ENCODE measurements around the gene COL27A1.
"Not testable (repeated sequence)": the region's sequence is repeated elsewhere in the genome, so short reads cannot be mapped to it uniquely, and the experiment has no call there.

Gene COL27A1

GRCh38 chr9:114303977-114304376, 148.6 kb downstream of the COL27A1 start:
- DNase-seq (ENCODE audit: low read depth in 2 of 2) = no peak

DNA sequence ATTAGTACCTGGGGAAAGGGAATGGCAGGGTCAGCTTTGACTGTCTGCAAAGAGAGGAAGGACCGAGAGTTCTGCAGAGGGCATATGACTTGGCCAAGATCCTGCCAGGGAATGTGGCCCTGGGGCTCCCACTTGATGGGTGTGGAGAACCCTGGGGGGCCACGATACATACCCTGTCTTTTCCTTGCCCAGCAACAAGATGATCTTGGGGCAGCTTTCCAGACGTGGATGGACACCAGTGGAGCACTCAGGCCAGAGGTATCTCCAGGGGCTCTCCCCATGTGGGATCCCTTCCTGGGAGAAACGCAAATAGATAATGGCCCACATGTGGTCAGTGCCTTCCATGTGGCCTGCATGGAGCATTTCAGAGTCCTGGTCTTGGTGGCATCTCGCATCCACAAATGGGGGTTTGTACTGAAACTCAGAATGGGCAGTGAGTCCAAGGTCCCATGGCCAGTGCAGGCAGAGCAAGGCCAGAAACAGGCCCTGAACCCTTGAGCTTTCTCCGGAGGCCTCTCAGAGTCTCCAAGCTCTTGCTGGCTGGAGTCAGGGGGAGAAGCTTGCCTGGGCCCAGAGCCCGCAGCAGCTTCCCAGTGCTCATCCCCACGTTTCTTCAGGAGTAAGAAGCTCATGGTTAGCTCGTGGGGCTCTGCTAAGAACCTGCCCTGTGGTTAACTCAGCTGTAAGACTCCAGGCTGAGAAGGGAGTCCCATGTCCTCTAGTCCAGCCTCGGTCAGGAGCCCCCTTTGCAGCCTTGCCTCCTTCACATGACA, 149.3 kb downstream of the COL27A1 start:
- no peak for DNase-seq (ENCODE audit: low read depth in 2 of 2)

- DNase-seq (ENCODE audit: low read depth in 2 of 2) = no peak
Measured at GRCh38 chr9:114307899-114308267, 152.5 kb downstream of the COL27A1 start.

DNA sequence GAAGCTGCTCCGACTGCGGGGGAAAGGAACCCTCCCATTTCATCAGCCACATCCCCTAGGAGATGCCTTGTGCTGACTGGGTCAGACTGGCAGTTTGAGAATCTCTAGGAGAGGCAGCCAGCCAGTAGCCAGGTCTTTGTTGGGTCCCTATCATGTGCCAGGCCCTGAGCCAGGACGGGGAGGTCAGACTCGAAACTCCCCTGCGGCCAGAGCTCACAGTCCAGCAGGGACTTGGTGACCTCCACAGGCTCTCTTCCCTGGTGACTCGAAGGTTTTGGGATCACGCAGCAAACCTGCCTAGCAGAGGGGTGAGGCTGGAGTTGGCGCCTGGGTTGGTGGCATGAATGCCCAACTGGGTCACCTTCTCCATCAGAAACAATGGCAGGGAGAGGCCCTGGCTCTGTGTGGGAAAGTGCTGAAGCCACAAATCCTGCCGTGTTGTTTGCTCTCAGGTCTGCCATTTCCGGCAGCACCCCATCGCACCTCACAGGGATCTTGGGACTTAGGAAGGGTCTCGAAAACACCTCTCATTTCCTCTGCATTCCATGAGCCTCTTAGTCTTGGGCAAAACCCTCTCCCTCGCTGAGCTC, 153.1 kb downstream of the COL27A1 start:
- no peak for DNase-seq (ENCODE audit: low read depth in 2 of 2)

DNA sequence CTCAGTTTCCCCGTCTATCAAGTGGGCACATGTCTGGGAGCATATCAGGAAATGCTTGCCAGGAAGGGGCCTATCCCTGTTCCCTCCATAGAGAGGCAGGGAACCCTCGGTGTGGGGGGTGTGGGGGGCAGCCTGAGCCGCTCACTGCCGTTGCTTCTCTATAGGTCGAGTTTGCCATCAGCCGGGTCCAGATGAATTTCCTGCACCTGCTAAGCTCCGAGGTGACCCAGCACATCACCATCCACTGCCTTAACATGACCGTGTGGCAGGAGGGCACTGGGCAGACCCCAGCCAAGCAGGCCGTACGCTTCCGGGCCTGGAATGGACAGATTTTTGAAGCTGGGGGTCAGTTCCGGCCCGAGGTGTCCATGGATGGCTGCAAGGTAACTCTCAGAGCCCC, 153.8 kb downstream of the COL27A1 start:
- no peak for DNase-seq (ENCODE audit: low read depth in 2 of 2)

DNA sequence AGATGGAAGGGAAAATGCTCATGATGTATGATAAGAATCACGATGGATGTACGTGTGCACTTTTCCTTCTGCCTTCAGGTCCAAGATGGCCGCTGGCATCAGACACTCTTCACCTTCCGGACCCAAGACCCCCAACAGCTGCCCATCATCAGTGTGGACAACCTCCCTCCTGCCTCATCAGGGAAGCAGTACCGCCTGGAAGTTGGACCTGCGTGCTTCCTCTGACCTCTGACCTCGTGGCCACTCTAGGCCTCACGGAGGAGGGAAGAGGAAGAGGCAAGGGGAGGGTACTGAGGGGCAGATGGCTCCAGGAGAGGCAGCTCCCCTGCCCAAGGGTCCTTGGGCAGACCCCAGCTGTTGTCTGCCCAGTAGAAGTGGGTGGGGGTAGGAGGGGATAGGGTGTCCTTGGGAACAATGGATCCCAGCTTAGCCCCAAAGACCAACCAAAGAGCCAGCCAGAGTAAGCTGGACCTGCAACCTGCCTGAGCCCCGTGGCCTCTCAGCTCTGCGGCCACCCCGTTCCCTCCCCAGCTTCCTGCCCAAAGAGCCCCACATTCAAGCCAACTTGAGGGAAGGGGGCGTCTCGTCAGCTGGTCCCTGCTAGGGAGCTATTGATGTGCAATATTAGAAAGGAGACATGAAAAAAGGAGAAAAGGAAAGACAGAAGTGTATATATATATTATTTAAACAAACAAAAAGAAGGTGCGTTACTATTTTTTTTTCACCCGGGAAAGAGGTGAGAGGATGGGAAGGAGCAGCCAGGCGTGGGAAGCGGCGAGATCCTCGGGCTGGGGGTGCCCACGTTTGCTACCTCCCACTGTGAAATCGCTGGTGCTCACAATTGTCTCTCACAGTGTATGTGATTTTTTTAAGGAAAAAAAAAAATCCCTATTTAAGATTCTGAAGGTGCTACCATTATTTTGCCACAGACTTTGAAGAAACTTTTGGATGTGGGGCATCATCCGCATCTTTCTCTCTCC, 155.4 kb downstream of the COL27A1 start:
- no peak for DNase-seq (ENCODE audit: low read depth in 2 of 2)

DNA sequence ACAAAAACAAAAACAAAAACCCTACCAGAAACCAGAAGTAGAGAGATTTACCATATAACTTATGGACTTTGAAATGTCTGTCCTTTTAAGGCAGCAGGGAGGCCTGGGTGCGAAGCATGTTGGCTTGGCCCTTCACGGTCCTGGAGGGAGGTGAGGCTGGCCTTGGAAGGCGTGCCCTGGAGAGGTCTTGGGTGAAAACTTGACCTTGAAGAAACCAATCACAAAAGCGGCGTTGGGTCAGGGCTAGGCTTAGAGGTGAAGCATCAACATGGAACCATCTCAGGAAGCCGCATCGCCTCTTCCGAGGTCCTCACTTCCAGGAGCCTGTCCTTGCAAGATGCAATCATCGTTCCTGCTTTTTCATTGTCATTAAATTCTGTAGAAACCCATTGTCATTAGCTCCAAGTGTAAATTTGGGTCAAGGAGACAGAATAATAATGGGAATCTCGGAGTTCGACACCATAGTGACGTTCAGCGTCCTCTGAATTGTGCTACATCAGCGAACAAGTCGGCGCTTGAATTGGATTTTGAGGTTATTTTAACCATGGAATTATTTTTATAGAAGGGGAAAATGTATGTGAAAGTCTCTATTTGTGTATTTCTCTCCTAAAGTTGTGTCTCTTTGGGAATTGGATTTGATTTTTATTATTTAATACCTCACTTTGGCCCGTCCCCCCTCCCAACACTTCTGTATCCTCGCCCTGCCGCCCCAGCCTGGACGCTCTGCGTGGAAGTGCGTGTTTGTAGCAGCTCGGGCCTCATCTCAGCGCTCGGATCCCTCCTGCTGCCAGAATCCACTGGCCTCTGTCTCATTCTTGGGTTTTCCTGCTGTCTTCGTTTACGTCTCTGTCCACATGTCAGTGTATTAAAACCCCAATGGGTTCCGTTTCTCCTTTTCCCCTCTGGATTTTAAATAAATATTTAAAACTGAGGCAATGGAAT, 156.5 kb downstream of the COL27A1 start:
- no peak for DNase-seq (ENCODE audit: low read depth in 2 of 2)

- no peak for DNase-seq (ENCODE audit: low read depth in 2 of 2)
Measured at GRCh38 chr9:114312513-114312875, 157.2 kb downstream of the COL27A1 start.

DNA sequence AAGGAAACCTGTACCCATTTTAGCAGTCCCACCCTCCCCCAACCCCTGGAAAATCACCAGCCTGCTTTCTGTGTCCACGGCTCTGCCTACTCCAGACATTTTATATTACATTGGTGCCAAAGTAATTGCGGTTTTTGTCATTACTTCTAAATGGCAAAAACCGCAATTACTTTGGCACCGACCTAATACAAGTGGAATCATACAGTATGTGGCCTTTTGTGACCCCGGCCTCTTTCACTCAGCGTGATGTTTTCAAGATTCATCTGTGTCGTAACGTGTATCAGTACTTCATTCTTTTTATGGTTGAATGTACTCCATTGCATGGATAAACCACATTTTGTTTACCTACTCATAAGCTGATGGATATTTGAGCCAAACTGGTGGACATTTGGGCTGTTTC, 157.8 kb downstream of the COL27A1 start:
- no peak for DNase-seq (ENCODE audit: low read depth in 2 of 2)

- DNase-seq (ENCODE audit: low read depth in 2 of 2) = no peak
Measured at GRCh38 chr9:114314256-114314867, 159.0 kb downstream of the COL27A1 start.

DNA sequence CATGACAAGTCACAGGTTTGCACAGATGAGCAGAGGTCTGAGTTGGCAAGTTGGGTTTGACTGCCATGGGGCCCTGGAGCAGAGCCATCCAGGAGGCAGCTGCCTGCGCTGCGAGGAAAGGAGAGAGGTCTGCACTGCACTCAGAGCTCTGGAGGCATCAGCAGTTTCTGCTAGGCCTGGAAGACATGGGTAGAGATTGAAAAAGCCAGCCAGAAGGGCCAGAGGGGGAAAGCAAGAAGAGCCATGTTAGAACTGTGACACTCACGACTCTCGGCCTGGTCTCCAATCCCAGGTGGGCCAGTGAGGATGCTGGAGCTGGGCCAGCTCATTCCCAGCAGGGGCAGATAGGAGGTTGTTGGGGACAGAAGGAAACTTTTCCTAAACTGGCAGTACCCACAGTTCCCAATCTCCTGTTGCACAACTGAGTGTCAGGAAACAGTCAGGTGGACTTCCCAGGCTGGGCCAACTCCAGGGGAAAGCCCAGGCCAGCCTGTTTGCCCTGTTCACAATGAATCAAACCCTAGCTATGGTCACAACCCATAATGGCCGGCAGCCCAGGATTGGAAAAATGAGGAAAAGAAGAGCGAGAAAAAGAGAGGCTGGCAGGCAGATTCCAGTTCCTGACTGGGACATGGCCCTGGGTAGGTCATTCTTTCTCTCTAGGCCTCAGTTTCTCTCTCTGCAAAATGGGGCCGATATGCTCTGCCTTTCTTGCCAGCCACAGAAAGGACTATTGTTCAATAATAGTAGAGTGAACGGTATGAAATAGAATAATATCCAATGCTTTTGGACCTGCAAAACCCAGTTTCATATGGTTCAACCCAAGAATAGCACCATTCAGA, 159.8 kb downstream of the COL27A1 start:
- no peak for DNase-seq (ENCODE audit: low read depth in 2 of 2)

DNA sequence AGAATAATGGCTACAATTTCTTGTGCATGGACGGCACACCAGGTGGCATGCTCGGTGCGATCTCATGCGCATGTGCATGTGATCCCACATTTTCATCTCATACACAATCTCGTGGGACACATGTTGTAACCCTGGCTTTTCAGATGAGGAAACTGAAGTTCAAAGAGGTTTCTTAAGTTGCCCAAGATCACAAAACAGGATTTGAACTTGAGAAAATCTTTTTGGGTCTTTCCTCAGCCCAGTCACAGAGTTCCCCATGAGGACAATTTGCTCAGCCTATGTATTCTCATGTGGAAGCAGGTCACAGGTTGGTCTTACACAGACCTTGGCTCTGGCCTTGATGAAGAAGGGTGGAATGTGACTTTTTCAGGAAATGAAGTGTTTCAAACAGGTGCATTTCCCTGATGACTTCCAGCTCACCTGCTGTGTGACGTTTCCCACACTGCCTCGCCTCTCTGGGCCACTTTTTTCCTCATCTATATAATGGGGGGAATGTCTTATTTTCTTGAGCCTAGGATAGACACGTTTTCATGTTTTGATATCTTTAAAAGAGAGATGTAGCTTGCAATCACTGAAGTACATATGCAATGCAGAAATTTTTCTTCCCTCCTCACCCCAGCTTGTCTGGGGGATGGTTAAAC, 160.5 kb downstream of the COL27A1 start:
- DNase-seq (ENCODE audit: low read depth in 2 of 2) = no peak

GRCh38 chr9:114316605-114317230, 161.4 kb downstream of the COL27A1 start:
- DNase-seq (ENCODE audit: low read depth in 2 of 2) = no peak

- DNase-seq (ENCODE audit: low read depth in 2 of 2) = no peak
Measured at GRCh38 chr9:114317665-114318357, 162.5 kb downstream of the COL27A1 start.

DNA sequence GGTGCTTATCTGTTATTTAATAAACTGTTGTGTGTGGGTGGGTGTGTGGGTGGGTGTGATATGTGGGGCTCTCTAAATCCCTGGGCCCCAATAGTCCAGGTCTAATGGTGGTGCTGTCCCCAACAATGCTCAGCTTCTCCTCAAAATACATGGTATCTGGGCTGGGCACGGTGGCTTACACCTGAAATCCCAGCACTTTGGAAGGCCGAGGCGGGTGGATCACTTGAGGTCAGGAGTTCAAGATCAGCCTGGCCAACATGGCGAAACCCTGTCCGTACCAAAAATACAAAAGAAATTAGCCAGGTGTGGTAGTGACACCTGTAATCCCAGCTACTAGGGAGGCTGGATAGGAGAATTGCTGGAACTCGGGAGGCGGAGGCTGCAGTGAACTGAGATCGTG, 163.1 kb downstream of the COL27A1 start:
- DNase-seq (ENCODE audit: low read depth in 2 of 2) = no peak

DNA sequence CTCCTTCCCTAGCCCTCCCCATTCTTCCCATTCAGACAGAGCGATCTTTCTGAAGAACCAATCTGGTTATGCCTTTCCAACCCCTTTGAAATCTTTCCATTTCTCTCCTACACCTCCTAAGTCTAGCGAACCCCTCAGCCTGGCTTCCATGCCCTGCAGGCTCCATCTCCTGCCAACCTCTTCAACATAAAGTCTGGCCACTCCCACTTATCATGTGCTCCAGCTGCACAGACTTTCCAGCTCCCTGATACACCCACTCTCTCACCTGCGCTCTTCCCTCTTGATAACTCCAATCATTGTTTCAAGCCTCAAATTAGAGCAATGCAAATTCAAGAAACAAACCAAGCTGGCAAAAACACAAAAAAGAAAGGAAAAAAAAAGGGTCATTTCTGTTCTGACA, 163.8 kb downstream of the COL27A1 start:
- DNase-seq (ENCODE audit: low read depth in 2 of 2) = no peak

- DNase-seq (ENCODE audit: low read depth in 2 of 2) = not testable (repeated sequence)
Measured at GRCh38 chr9:114320710-114321109, 165.4 kb downstream of the COL27A1 start.

DNA sequence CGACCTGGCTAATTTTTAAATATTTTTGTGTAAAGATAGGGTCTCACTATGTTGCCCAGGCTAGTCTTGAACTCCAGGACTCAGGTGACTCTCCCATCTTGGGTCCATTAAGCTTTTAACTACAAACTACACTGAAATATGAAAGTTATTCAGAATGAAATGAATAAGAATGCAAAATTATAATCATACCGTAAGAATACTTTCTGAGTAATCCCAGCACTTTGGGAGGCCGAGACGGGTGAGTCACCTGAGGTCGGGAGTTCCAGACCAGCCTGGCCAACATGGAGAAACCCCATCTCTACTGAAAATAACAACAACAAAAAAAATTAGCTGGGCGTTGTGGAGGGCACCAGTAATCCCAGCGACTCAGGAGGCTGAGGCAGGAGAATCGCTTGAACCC, 166.4 kb downstream of the COL27A1 start:
- peak in 1 of 2 donors; percentile 36 for DNase-seq (ENCODE audit: low read depth in 2 of 2)

All from stimulated activated CD8-positive, alpha-beta memory T cell treated with anti-CD3 and anti-CD28 coated beads, Interleukin-2, amount 100 ng/mL, for 48 hours (primary cell).